SK-N-SH (cell line): ENCODE results near the gene CCL27. TPM values are rescaled to one million over a fixed set of nuclear protein-coding genes. Genes with fewer than 3 reads are reported as not detected.

Source experiments
- CTCF ChIA-PET: fragments of 300-600, 350-600 bp; formaldehyde crosslinking; extraction: SDS; loops from one replicate; lab custom pipeline; 2021; lab: Yijun Ruan, JAX
- POLR2A ChIA-PET: fragments of 350-600 bp; sonication (Branson Sonifier 250); formaldehyde crosslinking; extraction: SDS; loops from one replicate; lab custom pipeline; 2020; ENCODE audit warnings: antibody characterized with exemption, inconsistent platforms; lab: Yijun Ruan, JAX
- DNase-seq: peaks from one replicate; pipeline ENCODE4 v3.0.0; 2012
- H2AFZ ChIP-seq: fragments of 200-600 bp; sonication (generic); 2 replicates; pipeline ENCODE4 v1.8.1; 2016; ENCODE audit warnings: antibody characterized with exemption, mild to moderate bottlenecking, low read depth
- H3F3A ChIP-seq: fragments of 200-600 bp; sonication (generic); replicated peaks from 2 replicates; pipeline ENCODE3; 2016; ENCODE audit warnings: antibody characterized with exemption, mild to moderate bottlenecking; ENCODE audit not compliant: insufficient read depth
- H3K27ac ChIP-seq, 2 experiments: fragments of 200-500 bp in 1 of 2; fragments of 200-600 bp in 1 of 2; sonication (Bioruptor generic) in 1 of 2; sonication (generic), shearing (Covaris generic) in 1 of 2; 2 replicates each; pipeline versions ENCODE4 v1.5.1 to v1.6.1; 2014 to 2016; ENCODE audit warnings: low read depth in 2 of 2, inconsistent platforms in 1 of 2, low read length in 1 of 2, mild to moderate bottlenecking in 1 of 2, mixed read lengths in 1 of 2
- H3K27me3 ChIP-seq: fragments of 200-600 bp; sonication (generic), shearing (Covaris generic); 2 replicates; pipeline ENCODE4 v1.6.1; 2016; ENCODE audit warnings: mixed run types; ENCODE audit not compliant: insufficient read depth
- H3K36me3 ChIP-seq, 2 experiments: fragments of 200-500 bp in 1 of 2; fragments of 200-600 bp in 1 of 2; sonication (Bioruptor generic) in 1 of 2; sonication (generic) in 1 of 2; replicated peaks in 1 of 2; 2 replicates each; pipeline versions ENCODE3 to v1.5.1; 2014 to 2016; ENCODE audit warnings: low read length in 1 of 2, mild to moderate bottlenecking in 1 of 2; ENCODE audit not compliant: insufficient read depth in 2 of 2, control insufficient read depth in 1 of 2
- H3K4me1 ChIP-seq, 2 experiments: fragments of 200-500 bp in 1 of 2; fragments of 200-600 bp in 1 of 2; sonication (Bioruptor generic) in 1 of 2; sonication (generic), shearing (Covaris generic) in 1 of 2; 2 replicates each; pipeline versions ENCODE4 v1.5.1 to v1.6.1; 2014 to 2016; ENCODE audit warnings: low read depth in 1 of 2, low read length in 1 of 2, mixed run types in 1 of 2; ENCODE audit not compliant: insufficient read depth in 2 of 2, control insufficient read depth in 1 of 2
- H3K4me2 ChIP-seq: fragments of 200-600 bp; sonication (generic), shearing (Covaris generic); 2 replicates; pipeline ENCODE4 v1.6.1; 2017; ENCODE audit warnings: mixed run types
- H3K4me3 ChIP-seq, 2 experiments: fragments of 200-500 bp in 1 of 2; fragments of 200-600 bp in 1 of 2; sonication (Bioruptor generic) in 1 of 2; sonication (generic), shearing (Covaris generic) in 1 of 2; 2 replicates each; pipeline versions ENCODE4 v1.5.1 to v1.8.1; 2014 to 2016; ENCODE audit warnings: low read depth in 2 of 2, inconsistent platforms in 1 of 2, low read length in 1 of 2, mild to moderate bottlenecking in 1 of 2, mixed read lengths in 1 of 2, moderate library complexity in 1 of 2
- H3K79me2 ChIP-seq: fragments of 200-600 bp; sonication (generic); 2 replicates; pipeline ENCODE4 v1.8.1; 2017; ENCODE audit warnings: mild to moderate bottlenecking; ENCODE audit not compliant: insufficient read depth
- H3K9ac ChIP-seq: fragments of 200-600 bp; sonication (generic); 2 replicates; pipeline ENCODE4 v1.6.1; 2017; ENCODE audit warnings: mixed run types
- H3K9me2 ChIP-seq: fragments of 200-600 bp; sonication (generic); 2 replicates; pipeline ENCODE4 v1.6.1; 2017; ENCODE audit warnings: mixed run types
- H3K9me3 ChIP-seq: fragments of 200-600 bp; sonication (generic); 2 replicates; pipeline ENCODE4 v1.6.1; 2017; ENCODE audit warnings: mixed run types, mild to moderate bottlenecking, moderate library complexity
- H4K20me1 ChIP-seq: fragments of 200-600 bp; sonication (generic); 2 replicates; pipeline ENCODE4 v1.6.1; 2017; ENCODE audit warnings: mild to moderate bottlenecking, mixed run types; ENCODE audit not compliant: insufficient read depth
- EZH2phosphoT487 ChIP-seq: fragments of 200-600 bp; sonication (generic); IDR thresholded peaks from 2 replicates; pipeline ENCODE4 v1.6.1; 2017; ENCODE audit warnings: low read depth, mixed run types, mild to moderate bottlenecking, antibody characterized with exemption, moderate library complexity, borderline replicate concordance
- FOSL2 ChIP-seq: IDR thresholded peaks from 2 replicates; pipeline ENCODE4 v1.4.0; 2012; ENCODE audit warnings: low read depth, mild to moderate bottlenecking, moderate library complexity, borderline replicate concordance
- FOXM1 ChIP-seq: IDR thresholded peaks from 2 replicates; pipeline ENCODE4 v1.4.0; 2012; ENCODE audit warnings: low read depth, mild to moderate bottlenecking
- GABPA ChIP-seq: IDR thresholded peaks from 2 replicates; pipeline ENCODE4 v1.4.0; 2012; ENCODE audit warnings: low read depth, mild to moderate bottlenecking
- GATA2 ChIP-seq: sonication (generic); formaldehyde crosslinking; IDR thresholded peaks from 2 replicates; pipeline ENCODE4 v1.5.0; 2020; ENCODE audit warnings: mild to moderate bottlenecking, missing genetic modification reagents
- IRF3 ChIP-seq: fragments of 150-350 bp; IDR thresholded peaks from 2 replicates; pipeline ENCODE4 v1.6.1; 2016; ENCODE audit warnings: mild to moderate bottlenecking, low read depth, low read length
- JUND ChIP-seq: IDR thresholded peaks from 2 replicates; pipeline ENCODE4 v1.4.0; 2012
- MEF2A ChIP-seq: IDR thresholded peaks from 2 replicates; pipeline ENCODE4 v1.4.0; 2012; ENCODE audit warnings: low read depth, borderline replicate concordance
- MXI1 ChIP-seq: IDR thresholded peaks from 2 replicates; pipeline ENCODE4 v1.6.1; 2012; ENCODE audit warnings: mild to moderate bottlenecking, low read depth, low read length, improper control_type of control experiment
- NFIC ChIP-seq: IDR thresholded peaks from 2 replicates; pipeline ENCODE4 v1.4.0; 2012; ENCODE audit warnings: borderline replicate concordance
- NRF1 ChIP-seq: IDR thresholded peaks from 2 replicates; pipeline ENCODE4 v1.6.1; 2012; ENCODE audit warnings: low read depth, mild to moderate bottlenecking, low read length
- POLR2AphosphoS5 ChIP-seq: IDR thresholded peaks from 2 replicates; pipeline ENCODE4 v1.6.1; 2012; ENCODE audit warnings: low read depth, low read length
- RCOR1 ChIP-seq: fragments of 150-350 bp; IDR thresholded peaks from 2 replicates; pipeline ENCODE4 v1.6.1; 2017; ENCODE audit warnings: antibody characterized with exemption, low read length
- REST ChIP-seq: IDR thresholded peaks from 2 replicates; pipeline ENCODE4 v1.6.1; 2012; ENCODE audit warnings: mild to moderate bottlenecking, low read depth, low read length, moderate library complexity
- RFX5 ChIP-seq: IDR thresholded peaks from 2 replicates; pipeline ENCODE4 v1.6.1; 2012; ENCODE audit warnings: mild to moderate bottlenecking, improper control_type of control experiment, low read length
- RXRA ChIP-seq: IDR thresholded peaks from 2 replicates; pipeline ENCODE4 v1.4.0; 2012; ENCODE audit warnings: low read depth, mild to moderate bottlenecking, borderline replicate concordance
- SMC3 ChIP-seq: IDR thresholded peaks from 2 replicates; pipeline ENCODE4 v1.6.1; 2012; ENCODE audit warnings: low read depth, low read length, improper control_type of control experiment
- TEAD4 ChIP-seq: IDR thresholded peaks from 2 replicates; pipeline ENCODE4 v1.4.0; 2012; ENCODE audit warnings: mild to moderate bottlenecking, borderline replicate concordance; ENCODE audit not compliant: insufficient read depth
- USF1 ChIP-seq: IDR thresholded peaks from 2 replicates; pipeline ENCODE4 v1.4.0; 2012; ENCODE audit warnings: low read depth, borderline replicate concordance
- YY1 ChIP-seq: IDR thresholded peaks from 2 replicates; pipeline ENCODE4 v1.4.0; 2012; ENCODE audit warnings: low read depth, mild to moderate bottlenecking
- whole genome bisulfite sequencing: methylation state at CpG from one replicate; pipeline ENCODE4 v1.1.6; 2017; ENCODE audit warnings: low lambda C conversion rate; 5-methylcytosine and 5-hydroxymethylcytosine counted together
- polyA plus RNA-seq, 3 experiments: library from polyadenylated mRNA; depleted of rRNA; stranded (reverse); fragments of >200 nt; gene quantifications; 2 replicates each; pipeline ENCODE4 v1.2.3, GENCODE V29; 2012

Gene CCL27
- polyA plus RNA-seq, 1 of the 3 experiments (the other 2 are of a cell fraction): not detected

- ChIA-PET CTCF (interaction anchor here (0.6 to 12.3 kb wide), 4 partner anchors 13 to 75 kb away, joined by 3 to 256 read pairs (median 3); partner anchors contain the start of gene RPP25L), POLR2A (no interaction called here)
Measured at GRCh38 chr9:34627716-34628655, 34.5 kb downstream of the CCL27 start.

GRCh38 chr9:34625186-34625486, 37.3 kb downstream of the CCL27 start:
- 67% methylated on average over 3 of the region's 3 CpGs for WGBS
- ChIA-PET POLR2A (no interaction called here), CTCF (interaction anchor here (0.9 to 3.9 kb wide), 10 partner anchors 10 to 316 kb away, joined by 3 to 37 read pairs (median 6); no protein-coding TSS in a partner anchor)
- Histone ChIP-seq H3K27ac (no peak overlapping the region), H3K4me2 (no peak overlapping the region), H3K9me2 (no peaks in the 10 kb centered on the region), H3K9me3 (no peaks in the 10 kb centered on the region), H3K27me3 (peaks cover 21% of the 10 kb centered on the region; the same call in 1 of the 2 replicates), H3K36me3 (no peaks in the 10 kb centered on the region), H3K79me2 (peaks cover 1% of the 10 kb centered on the region), H3K4me1 (peaks cover 0 to 14% of the 10 kb centered on the region in 2 experiments; a peak in 1 of 4 replicates), H4K20me1 (no peaks in the 10 kb centered on the region), H3F3A (no peaks in the 10 kb centered on the region), H2AFZ (no peak overlapping the region), H3K4me3 (no peak overlapping the region), H3K9ac (no peak overlapping the region)
- no peak for DNase-seq
- TF ChIP-seq NFIC (no peak), RCOR1 (no peak), REST (no peak), IRF3 (no peak), YY1 (no peak)

More at GRCh38 chr9:34627716-34628655, 34.5 kb downstream of the CCL27 start:
- Histone ChIP-seq H3K27me3 (peaks cover 21% of the 10 kb centered on the region; the same call in 1 of the 2 replicates), H3K36me3 (no peaks in the 10 kb centered on the region), H3K9ac (no peak overlapping the region), H3K4me1 (peaks cover 0 to 8% of the 10 kb centered on the region in 2 experiments; a peak in 1 of 4 replicates), H3K4me2 (peak overlapping the region; percentile 78; the same call in 1 of the 2 replicates), H3K79me2 (no peaks in the 10 kb centered on the region), H2AFZ (0 out of 2 replicates have a peak overlapping the region, but pooled peaks have one; percentile 35), H3K9me2 (no peaks in the 10 kb centered on the region), H3F3A (no peaks in the 10 kb centered on the region), H3K4me3 (peak overlapping the region; percentile 44 to 52; a peak in 2 of 4 replicates), H3K27ac (no peak overlapping the region), H3K9me3 (no peaks in the 10 kb centered on the region), H4K20me1 (no peaks in the 10 kb centered on the region)
- TF ChIP-seq MEF2A (no peak), SMC3 (no peak), POLR2AphosphoS5 (no peak), NFIC (no peak), TEAD4 (no peak), IRF3 (no peak), JUND (no peak), USF1 (no peak), MXI1 (no peak), RFX5 (no peak), GABPA (no peak), NRF1 (no peak), EZH2phosphoT487 (no peak), RXRA (no peak), RCOR1 (no peak), FOSL2 (no peak), GATA2 (CRISPR knock-in tag) (no peak), FOXM1 (no peak)
- WGBS: 55% methylated on average over 18 of the region's 20 CpGs
- no peak for DNase-seq
